MM.1S (cell line): ENCODE measurements around the gene MPC2.

Source experiments
- DNase-seq: peaks from one replicate; pipeline ENCODE4 v3.0.0-alpha.2; 2015
- H2AFZ ChIP-seq: fragments of 300-600 bp; sonication (generic); 2 replicates; pipeline ENCODE4 v1.6.0; 2016; ENCODE audit warnings: antibody characterized with exemption, low read length
- H3F3A ChIP-seq: fragments of 300-600 bp; sonication (generic); 2 replicates; pipeline ENCODE4 v1.6.1; 2016; ENCODE audit warnings: mild to moderate bottlenecking, antibody characterized with exemption, low read length, moderate library complexity, mixed read lengths; ENCODE audit not compliant: insufficient read depth
- H3K27ac ChIP-seq: fragments of 300-600 bp; sonication (generic); 2 replicates; pipeline ENCODE4 v1.5.1; 2016; ENCODE audit warnings: mild to moderate bottlenecking, low read length
- H3K27me3 ChIP-seq: fragments of 300-600 bp; sonication (generic); replicated peaks from 2 replicates; pipeline ENCODE4 v1.6.0; 2016; ENCODE audit warnings: low read length; ENCODE audit not compliant: insufficient read depth
- H3K36me3 ChIP-seq: fragments of 300-600 bp; sonication (generic); replicated peaks from 2 replicates; pipeline ENCODE4 v1.6.1; 2016; ENCODE audit warnings: mild to moderate bottlenecking, low read length, mixed read lengths; ENCODE audit not compliant: insufficient read depth
- H3K4me1 ChIP-seq: fragments of 300-600 bp; sonication (generic); 2 replicates; pipeline ENCODE4 v1.6.1; 2016; ENCODE audit warnings: low read length, mixed read lengths
- H3K4me2 ChIP-seq: fragments of 300-600 bp; sonication (generic); 2 replicates; pipeline ENCODE4 v1.6.0; 2016; ENCODE audit warnings: low read depth, low read length
- H3K4me3 ChIP-seq: fragments of 300-600 bp; sonication (generic); 2 replicates; pipeline ENCODE4 v1.5.1; 2016; ENCODE audit warnings: low read length, mixed read lengths
- H3K79me2 ChIP-seq: fragments of 300-600 bp; sonication (generic); 2 replicates; pipeline ENCODE4 v1.6.1; 2016; ENCODE audit warnings: mixed run types, low read length, mixed read lengths
- H3K9ac ChIP-seq: fragments of 300-600 bp; sonication (generic); 2 replicates; pipeline ENCODE4 v1.6.1; 2016; ENCODE audit warnings: low read length, mixed read lengths
- H3K9me2 ChIP-seq: fragments of 300-600 bp; sonication (generic); replicated peaks from 2 replicates; pipeline ENCODE4 v1.6.1; 2016; ENCODE audit warnings: mild to moderate bottlenecking, low read length, mixed read lengths; ENCODE audit not compliant: insufficient read depth
- H3K9me3 ChIP-seq: fragments of 300-600 bp; sonication (generic); replicated peaks from 2 replicates; pipeline ENCODE4 v1.6.1; 2016; ENCODE audit warnings: mild to moderate bottlenecking, low read length, mixed read lengths; ENCODE audit not compliant: insufficient read depth
- H4K20me1 ChIP-seq: fragments of 300-600 bp; sonication (generic); 2 replicates; pipeline ENCODE4 v1.6.1; 2016; ENCODE audit warnings: mild to moderate bottlenecking, low read length, moderate library complexity, mixed read lengths; ENCODE audit not compliant: insufficient read depth
- EZH2 ChIP-seq: fragments of 300-600 bp; sonication (generic); optimal IDR thresholded peaks from 2 replicates; pipeline ENCODE3; 2017; ENCODE audit warnings: low read depth, mild to moderate bottlenecking, antibody characterized with exemption, low read length, mixed read lengths
- EZH2phosphoT487 ChIP-seq: fragments of 300-600 bp; sonication (generic); IDR thresholded peaks from 2 replicates; pipeline ENCODE4 v1.6.1; 2018; ENCODE audit warnings: antibody characterized with exemption, low read length
- TF ChIP-seq, protein P1 (sequence below): fragments of 300-600 bp; sonication (generic); IDR thresholded peaks from 2 replicates; pipeline ENCODE4 v1.5.1; 2016; ENCODE audit warnings: antibody characterized with exemption, low read length, mixed read lengths

The MPC2 gene

DNA sequence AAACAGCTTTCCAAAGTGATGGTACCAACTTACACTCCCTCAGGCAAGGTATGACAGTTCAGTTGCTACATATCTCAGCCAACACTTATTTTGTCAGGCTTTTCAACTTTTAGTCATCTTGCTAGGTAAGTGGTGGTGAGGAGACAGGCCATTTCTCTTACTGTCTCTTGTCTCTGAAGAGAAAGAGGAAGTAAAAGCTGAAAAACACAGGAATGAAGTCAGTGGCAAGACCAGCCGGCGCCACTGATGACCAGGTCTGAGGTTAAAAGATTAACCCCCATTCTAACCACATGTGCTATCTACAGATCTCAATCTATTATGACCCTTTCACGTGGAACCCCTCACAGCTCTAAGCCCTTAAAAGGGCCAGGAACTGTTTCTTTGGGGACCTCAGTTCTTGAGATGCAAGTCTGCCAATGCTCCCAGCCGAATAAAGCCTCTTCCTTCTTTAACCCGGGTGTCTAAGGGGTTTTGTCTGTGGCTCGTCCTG is 27.1 kb downstream of the MPC2 start:
- Histone ChIP-seq H3K27me3 (no peaks in the 10 kb centered on the region), H3K9ac (no peak overlapping the region), H3K4me2 (no peak overlapping the region), H3K9me3 (no peaks in the 10 kb centered on the region), H3K36me3 (no peaks in the 10 kb centered on the region), H3K9me2 (no peaks in the 10 kb centered on the region), H3K79me2 (no peaks in the 10 kb centered on the region), H4K20me1 (no peaks in the 10 kb centered on the region), H3K27ac (no peak overlapping the region), H3F3A (no peaks in the 10 kb centered on the region), H2AFZ (no peak overlapping the region), H3K4me3 (no peak overlapping the region), H3K4me1 (0 out of 2 replicates have a peak, but pooled peaks cover 5% of the 10 kb centered on the region)
- TF ChIP-seq EZH2phosphoT487 = no peak
- DNase-seq = peak; percentile 12

DNA sequence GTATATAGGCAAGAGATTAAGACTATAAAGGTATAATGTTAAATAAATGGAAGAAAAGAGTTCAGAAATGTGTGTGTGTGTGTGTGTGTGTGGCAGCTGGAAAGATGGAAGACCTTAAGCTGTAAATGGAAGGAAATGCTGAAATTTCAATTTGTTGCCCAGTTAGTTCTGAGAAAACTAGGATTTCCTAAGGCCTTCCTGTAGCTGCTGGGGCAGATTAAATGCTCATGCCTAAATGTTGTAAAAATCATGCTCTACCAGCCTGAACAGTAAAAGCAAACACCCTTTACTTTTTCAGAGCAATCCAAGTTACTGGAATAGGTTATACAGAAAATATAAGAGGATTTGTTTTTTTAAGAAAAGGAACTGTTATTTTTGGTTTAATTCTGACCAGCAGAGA is 31.2 kb downstream of the MPC2 start:
- no peak overlapping the region for H3K4me3 ChIP-seq
- H4K20me1 ChIP-seq = no peaks in the 10 kb centered on the region
- H3K36me3 ChIP-seq = no peaks in the 10 kb centered on the region
- H3K9me2 ChIP-seq = no peaks in the 10 kb centered on the region
- H3K27me3 ChIP-seq = no peaks in the 10 kb centered on the region
- H3K27ac ChIP-seq = no peak overlapping the region
- H3K9ac ChIP-seq = no peak overlapping the region
- no peak for TF ChIP-seq EZH2
- TF ChIP-seq, protein P1, sequence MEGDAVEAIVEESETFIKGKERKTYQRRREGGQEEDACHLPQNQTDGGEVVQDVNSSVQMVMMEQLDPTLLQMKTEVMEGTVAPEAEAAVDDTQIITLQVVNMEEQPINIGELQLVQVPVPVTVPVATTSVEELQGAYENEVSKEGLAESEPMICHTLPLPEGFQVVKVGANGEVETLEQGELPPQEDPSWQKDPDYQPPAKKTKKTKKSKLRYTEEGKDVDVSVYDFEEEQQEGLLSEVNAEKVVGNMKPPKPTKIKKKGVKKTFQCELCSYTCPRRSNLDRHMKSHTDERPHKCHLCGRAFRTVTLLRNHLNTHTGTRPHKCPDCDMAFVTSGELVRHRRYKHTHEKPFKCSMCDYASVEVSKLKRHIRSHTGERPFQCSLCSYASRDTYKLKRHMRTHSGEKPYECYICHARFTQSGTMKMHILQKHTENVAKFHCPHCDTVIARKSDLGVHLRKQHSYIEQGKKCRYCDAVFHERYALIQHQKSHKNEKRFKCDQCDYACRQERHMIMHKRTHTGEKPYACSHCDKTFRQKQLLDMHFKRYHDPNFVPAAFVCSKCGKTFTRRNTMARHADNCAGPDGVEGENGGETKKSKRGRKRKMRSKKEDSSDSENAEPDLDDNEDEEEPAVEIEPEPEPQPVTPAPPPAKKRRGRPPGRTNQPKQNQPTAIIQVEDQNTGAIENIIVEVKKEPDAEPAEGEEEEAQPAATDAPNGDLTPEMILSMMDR = no peak
- no peak for TF ChIP-seq EZH2phosphoT487
- no peaks in the 10 kb centered on the region for H3F3A ChIP-seq
- DNase-seq = no peak
- no peaks in the 10 kb centered on the region for H3K9me3 ChIP-seq
- H3K4me2 ChIP-seq = no peak overlapping the region
- H3K79me2 ChIP-seq = no peaks in the 10 kb centered on the region
- 0 out of 2 replicates have a peak, but pooled peaks cover 5% of the 10 kb centered on the region for H3K4me1 ChIP-seq
- no peak overlapping the region for H2AFZ ChIP-seq

DNA sequence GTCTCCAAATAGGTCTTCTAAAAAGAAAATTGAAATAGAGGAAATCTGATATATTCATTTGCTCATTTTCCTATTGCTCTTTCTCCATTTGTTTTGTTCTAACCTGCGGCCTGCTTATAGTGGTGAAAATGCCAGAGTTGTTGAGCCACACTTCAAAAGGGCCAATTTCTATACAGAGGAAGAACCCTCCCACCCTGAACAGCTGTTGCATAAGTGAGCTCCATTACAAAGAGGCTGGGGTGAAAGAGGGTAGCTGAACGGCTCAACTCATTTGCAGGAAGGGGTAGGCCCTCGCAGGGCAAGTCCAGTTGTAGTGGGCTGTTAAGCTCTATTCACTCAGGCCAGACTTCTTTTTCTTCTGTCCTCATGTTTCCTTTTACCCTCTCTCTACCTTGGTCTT is 31.7 kb downstream of the MPC2 start:
- H4K20me1 ChIP-seq = no peaks in the 10 kb centered on the region
- no peak overlapping the region for H3K4me2 ChIP-seq
- TF ChIP-seq EZH2phosphoT487 (no peak), EZH2 (no peak)
- TF ChIP-seq, protein P1 = no peak
- no peaks in the 10 kb centered on the region for H3K27me3 ChIP-seq
- no peak overlapping the region for H2AFZ ChIP-seq
- no peaks in the 10 kb centered on the region for H3K36me3 ChIP-seq
- H3K4me1 ChIP-seq = 0 out of 2 replicates have a peak, but pooled peaks cover 1% of the 10 kb centered on the region
- H3K9me2 ChIP-seq = no peaks in the 10 kb centered on the region
- no peaks in the 10 kb centered on the region for H3K9me3 ChIP-seq
- no peak for DNase-seq
- H3F3A ChIP-seq = no peaks in the 10 kb centered on the region
- H3K79me2 ChIP-seq = no peaks in the 10 kb centered on the region
- H3K4me3 ChIP-seq = no peak overlapping the region
- H3K27ac ChIP-seq = no peak overlapping the region
- H3K9ac ChIP-seq = no peak overlapping the region

DNA sequence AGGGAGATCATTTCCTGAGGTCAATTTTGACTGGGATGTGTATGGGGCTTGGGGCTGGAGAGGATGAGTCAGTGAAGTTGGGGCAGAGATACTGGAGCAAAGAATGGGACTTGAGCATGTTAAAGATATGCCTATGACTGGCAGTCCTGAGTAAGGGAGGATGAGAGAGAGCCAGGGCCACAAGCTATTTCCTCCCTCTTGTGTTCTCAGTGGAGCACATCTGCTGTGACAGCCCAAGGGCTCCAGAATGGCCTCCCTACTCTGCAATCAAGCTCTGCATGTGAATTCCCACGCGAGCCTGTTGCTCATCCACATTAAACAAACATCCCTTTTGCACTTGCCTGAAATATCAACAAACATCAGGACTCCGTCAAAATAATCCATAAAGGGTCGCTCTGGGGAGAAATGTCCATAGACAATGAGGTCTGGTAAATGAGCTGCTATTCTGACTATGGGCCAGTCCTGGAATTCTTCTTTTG is 32.2 kb downstream of the MPC2 start:
- H3K4me2 ChIP-seq = no peak overlapping the region
- no peak for DNase-seq
- H3K27me3 ChIP-seq = no peaks in the 10 kb centered on the region
- no peak overlapping the region for H3K27ac ChIP-seq
- no peaks in the 10 kb centered on the region for H3K9me3 ChIP-seq
- no peaks in the 10 kb centered on the region for H3F3A ChIP-seq
- H3K79me2 ChIP-seq = no peaks in the 10 kb centered on the region
- H3K4me1 ChIP-seq = no peaks in the 10 kb centered on the region
- no peaks in the 10 kb centered on the region for H4K20me1 ChIP-seq
- no peak overlapping the region for H2AFZ ChIP-seq
- H3K9ac ChIP-seq = no peak overlapping the region
- TF ChIP-seq EZH2phosphoT487 (no peak), EZH2 (no peak)
- TF ChIP-seq, protein P1 = no peak
- H3K4me3 ChIP-seq = no peak overlapping the region
- H3K36me3 ChIP-seq = no peaks in the 10 kb centered on the region
- no peaks in the 10 kb centered on the region for H3K9me2 ChIP-seq
